NCI-H345 treated with DMSO at 0.1 percent for 48 hours (cell line): Measurements from ENCODE around the gene SSBP4.

Experiments
- DNase-seq: peaks from one replicate; lab custom pipeline; 2025; ENCODE audit not compliant: unreplicated experiment; lab: John Stamatoyannopoulos, UW

SSBP4 gene

GRCh38 chr19:18419699-18420460 lies 682 bp downstream of the SSBP4 start:
- no peak for DNase-seq

GRCh38 chr19:18420930-18421329 lies 1.7 kb downstream of the SSBP4 start:
- no peak for DNase-seq

DNA sequence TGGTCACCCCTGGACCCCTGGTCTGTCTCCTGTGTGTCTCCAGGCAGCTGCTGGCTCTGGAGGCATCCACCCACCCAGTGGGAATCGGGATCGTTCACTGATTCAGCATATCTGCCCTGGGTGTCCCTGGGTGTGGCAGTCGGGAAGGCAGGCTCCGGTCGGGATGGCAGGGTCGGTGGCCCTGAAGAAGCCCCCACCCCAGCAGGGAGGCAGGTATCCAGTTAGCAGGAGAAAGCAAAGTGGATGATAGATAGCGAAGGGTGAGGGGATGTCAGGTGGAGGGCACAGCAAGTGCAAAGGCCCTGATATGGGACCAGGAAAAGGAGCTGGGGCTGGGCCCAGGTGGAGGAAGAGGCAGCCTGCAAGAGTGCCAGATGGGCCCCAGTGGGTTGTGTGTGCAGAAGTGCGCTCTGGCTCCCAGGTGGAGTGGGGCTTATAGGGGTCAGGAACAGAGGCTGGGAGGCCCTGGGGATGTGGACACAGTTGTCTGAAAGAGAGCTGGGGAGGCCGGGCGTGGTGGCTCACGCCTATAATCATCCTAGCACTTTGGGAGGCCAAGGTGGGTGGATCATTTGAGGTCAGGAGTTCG lies 2.3 kb downstream of the SSBP4 start:
- DNase-seq: no peak

DNA sequence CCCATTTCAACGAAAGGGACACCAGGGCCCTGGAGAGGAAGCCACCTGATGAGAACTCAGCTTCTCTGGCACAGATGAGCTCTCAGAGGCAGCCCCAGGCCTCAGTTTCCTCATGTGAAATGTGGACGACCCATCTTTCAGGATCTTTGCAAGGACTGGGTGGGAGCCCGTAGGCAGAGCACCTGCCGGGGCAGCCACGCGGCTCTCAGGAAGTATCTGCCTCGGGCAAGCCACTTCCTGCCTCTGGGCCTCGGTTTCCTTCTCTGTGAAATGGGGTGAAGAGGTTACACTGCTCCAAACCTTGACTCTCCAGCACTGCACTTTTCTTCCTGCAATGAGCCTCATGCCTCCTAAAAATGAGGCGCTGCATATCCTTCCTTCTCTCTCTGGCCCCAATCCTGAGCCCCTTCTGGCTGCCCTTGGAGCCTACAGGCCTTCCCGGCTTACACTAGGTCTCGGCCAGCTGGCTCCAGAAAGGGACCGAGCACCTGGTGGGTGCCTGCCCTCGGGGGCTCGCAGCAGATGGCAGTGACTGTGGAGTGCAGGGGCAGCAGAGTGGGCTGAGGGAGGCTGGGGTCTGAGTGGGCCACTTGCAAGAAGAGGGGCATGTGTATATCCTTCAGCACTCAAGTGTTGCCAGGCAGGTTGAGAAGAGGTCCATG lies 3.5 kb downstream of the SSBP4 start:
- no peak for DNase-seq

- DNase-seq: no peak
These were observed 4.2 kb downstream of the SSBP4 start for GRCh38 chr19:18423258-18424020.

GRCh38 chr19:18424122-18424889 lies 5.1 kb downstream of the SSBP4 start:
- no peak for DNase-seq

- DNase-seq: no peak
These were observed 5.8 kb downstream of the SSBP4 start for GRCh38 chr19:18424890-18425514.

GRCh38 chr19:18425515-18426415 lies 6.6 kb downstream of the SSBP4 start:
- DNase-seq: no peak

- DNase-seq: no peak
These were observed 7.2 kb downstream of the SSBP4 start for GRCh38 chr19:18426416-18426767.

DNA sequence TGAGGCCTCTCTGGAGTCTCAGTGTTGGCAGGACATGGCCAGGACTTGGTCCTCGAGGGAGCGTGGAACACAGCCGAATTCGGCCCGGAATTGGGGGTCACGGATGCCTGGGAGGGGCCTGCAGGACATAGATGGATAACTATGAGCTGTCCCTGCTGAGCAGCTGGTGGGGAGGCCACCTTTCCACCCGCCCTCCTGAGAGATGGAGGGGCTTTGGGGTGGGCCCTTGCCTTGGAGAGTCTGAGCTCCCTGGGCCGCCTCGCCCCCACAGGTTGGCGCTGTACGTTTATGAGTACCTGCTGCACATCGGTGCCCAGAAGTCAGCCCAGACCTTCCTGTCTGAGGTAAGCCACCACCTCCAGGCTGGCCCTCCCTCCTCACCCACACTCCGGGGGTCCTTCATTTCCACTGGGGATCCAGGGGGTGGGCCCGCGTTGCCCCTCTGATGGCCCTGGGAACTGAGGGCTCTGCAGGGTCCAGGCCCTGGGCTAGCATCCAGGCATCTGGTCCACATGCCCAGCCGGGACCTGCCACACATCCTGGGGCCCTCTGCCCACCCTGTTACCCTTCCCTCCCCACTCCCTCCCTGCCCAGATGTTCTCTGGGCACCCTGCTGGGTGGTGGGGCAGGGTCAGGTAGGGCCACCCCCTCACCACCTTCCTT lies 8.0 kb downstream of the SSBP4 start:
- DNase-seq: no peak

DNA sequence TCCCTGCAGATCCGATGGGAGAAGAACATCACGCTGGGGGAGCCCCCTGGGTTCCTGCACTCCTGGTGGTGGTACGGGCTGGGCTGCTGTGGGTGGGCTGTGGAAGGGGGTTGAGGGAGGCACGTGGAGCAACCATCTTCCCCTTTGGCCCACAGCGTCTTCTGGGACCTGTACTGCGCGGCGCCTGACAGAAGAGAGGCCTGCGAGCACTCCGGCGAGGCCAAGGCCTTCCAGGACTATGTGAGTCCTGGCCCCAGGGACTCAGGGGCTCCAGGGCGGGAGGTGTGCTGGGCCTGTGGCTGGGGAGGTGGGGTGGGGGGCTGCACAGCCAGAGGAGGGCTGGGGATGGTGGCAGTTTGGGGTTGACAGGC lies 8.5 kb downstream of the SSBP4 start:
- no peak for DNase-seq

DNA sequence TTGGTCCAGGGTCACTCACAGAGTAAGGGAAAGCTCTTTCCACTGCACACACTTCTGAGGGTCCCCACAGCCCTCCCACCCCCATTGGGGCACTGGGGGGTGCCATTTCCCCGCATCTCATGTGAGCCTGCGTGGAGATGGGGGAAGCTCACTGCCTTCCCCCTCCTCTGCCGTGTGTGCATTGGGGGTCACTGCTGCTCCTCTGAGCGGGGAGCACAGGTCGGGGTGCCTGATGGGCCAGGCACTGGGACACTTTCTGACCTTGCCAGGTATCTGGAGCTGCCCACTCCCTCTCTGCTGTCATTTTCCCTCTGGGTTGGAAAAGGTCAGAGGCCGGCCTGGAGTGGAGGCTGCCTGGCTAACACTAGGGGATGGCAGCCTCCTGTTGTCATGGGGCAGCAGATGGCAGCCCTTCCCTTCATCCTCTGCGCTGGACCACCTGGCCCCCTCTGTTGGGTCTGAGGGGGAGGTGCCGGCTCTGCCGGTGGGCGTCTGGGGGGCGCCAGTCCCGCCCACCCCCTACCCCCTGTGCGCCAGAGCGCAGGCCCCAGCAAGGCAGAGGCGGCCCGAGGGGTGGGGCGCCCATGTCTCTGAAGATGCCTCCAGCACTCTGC lies 9.1 kb downstream of the SSBP4 start:
- no peak for DNase-seq

GRCh38 chr19:18428787-18429674 lies 9.8 kb downstream of the SSBP4 start:
- DNase-seq: peak; percentile 53

DNA sequence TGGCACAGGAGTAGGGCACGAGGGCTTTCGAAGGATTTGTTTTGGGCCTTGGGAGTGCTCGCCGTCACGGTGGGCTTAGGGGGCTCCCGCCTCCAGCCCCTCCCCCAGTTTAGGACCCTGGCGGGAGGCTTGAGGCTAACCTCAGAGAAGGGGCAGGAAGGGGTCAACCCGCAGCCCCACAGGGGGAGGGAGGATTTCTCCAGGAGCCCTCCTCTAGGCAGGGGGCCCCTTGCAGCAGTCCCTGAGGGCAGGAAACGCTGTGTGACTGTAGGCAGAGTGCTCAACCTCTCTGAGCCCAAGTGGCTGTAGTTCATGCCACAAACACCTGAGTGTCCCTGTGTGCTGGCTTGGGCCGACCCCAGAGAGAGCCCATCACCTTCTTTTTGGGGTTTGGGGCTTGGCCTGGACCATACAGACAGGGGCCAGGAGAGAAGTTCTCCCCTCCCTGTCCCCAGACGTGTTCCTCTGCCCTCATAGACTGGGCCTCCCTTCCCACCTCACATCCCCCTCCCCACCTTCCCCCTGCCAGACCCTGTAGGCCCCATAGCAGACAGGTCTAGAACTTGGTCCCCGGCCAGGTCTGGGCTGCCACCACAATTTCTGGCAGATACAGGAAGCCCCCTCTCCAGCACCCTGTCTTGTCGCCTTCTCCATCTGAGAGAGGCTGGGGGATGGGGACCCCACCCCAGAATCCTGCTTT lies 10.7 kb downstream of the SSBP4 start:
- DNase-seq: no peak

- no peak for DNase-seq
These were observed 11.4 kb downstream of the SSBP4 start for GRCh38 chr19:18430417-18431144.
